Hepatocyte (in vitro differentiated cells): ENCODE results near the gene ABR. TPM values are rescaled to one million over a fixed set of nuclear protein-coding genes. Genes with fewer than 3 reads are reported as not detected.
A peak's percentile ranks its signal among the peaks of the same experiment; 100 is the strongest.

Experiments used
- DNase-seq: peaks from one replicate; pipeline ENCODE4 v3.0.0-alpha.2; 2016; ENCODE audit warnings: low spot score
- H2AFZ ChIP-seq: fragments of 200-600 bp; sonication (generic); 2 replicates; pipeline ENCODE4 v1.6.0; 2016; ENCODE audit warnings: antibody characterized with exemption, mild to moderate bottlenecking
- H3K27ac ChIP-seq: fragments of 200-600 bp; sonication (generic); 2 replicates; pipeline ENCODE4 v1.5.1; 2016; ENCODE audit warnings: mild to moderate bottlenecking
- H3K27me3 ChIP-seq: fragments of 200-600 bp; sonication (generic); 2 replicates; pipeline ENCODE4 v1.6.1; 2016
- H3K36me3 ChIP-seq: fragments of 200-600 bp; sonication (generic); replicated peaks from 2 replicates; pipeline ENCODE4 v1.5.1; 2016; ENCODE audit warnings: low read depth; ENCODE audit not compliant: insufficient read depth
- H3K4me1 ChIP-seq: fragments of 200-600 bp; sonication (generic); 2 replicates; pipeline ENCODE4 v1.5.1; 2016; ENCODE audit warnings: mild to moderate bottlenecking, moderate library complexity; ENCODE audit not compliant: insufficient read depth
- H3K4me2 ChIP-seq: fragments of 200-600 bp; sonication (generic); 2 replicates; pipeline ENCODE4 v1.6.0; 2016
- H3K4me3 ChIP-seq: fragments of 200-600 bp; sonication (generic); 2 replicates; pipeline ENCODE4 v1.5.1; 2016; ENCODE audit warnings: mild to moderate bottlenecking
- H3K79me2 ChIP-seq: fragments of 200-600 bp; sonication (generic); 2 replicates; pipeline ENCODE4 v1.6.0; 2017; ENCODE audit warnings: mild to moderate bottlenecking
- H3K9me2 ChIP-seq: fragments of 200-600 bp; sonication (generic); replicated peaks from 2 replicates; pipeline ENCODE4 v1.6.0; 2017; ENCODE audit warnings: mild to moderate bottlenecking; ENCODE audit not compliant: insufficient read depth
- H3K9me3 ChIP-seq: fragments of 200-600 bp; sonication (generic); 2 replicates; pipeline ENCODE4 v1.5.1; 2016; ENCODE audit warnings: low read depth, mild to moderate bottlenecking
- H4K20me1 ChIP-seq: fragments of 200-600 bp; sonication (generic); 2 replicates; pipeline ENCODE4 v1.6.0; 2016; ENCODE audit warnings: mild to moderate bottlenecking; ENCODE audit not compliant: insufficient read depth, poor library complexity, severe bottlenecking
- EZH2 ChIP-seq: fragments of 200-600 bp; sonication (generic); IDR thresholded peaks from 2 replicates; pipeline ENCODE4 v1.6.1; 2016; ENCODE audit warnings: antibody characterized with exemption, mild to moderate bottlenecking, borderline replicate concordance
- EZH2phosphoT487 ChIP-seq: fragments of 200-600 bp; sonication (generic); IDR thresholded peaks from one replicate; pipeline ENCODE4 v1.6.1; 2018; ENCODE audit warnings: antibody characterized with exemption, mild to moderate bottlenecking, low read depth, moderate library complexity; ENCODE audit not compliant: unreplicated experiment, severe bottlenecking
- WGBS: methylation state at CpG from one replicate; pipeline ENCODE4 v1.1.6; 2016; ENCODE audit warnings: low lambda C conversion rate; ENCODE audit errors: missing lambda C conversion rate; 5-methylcytosine and 5-hydroxymethylcytosine counted together
- polyA plus RNA-seq: library from polyadenylated mRNA; unstranded; fragments of >200 nt; fragmentation: Nextera tagmentation; extraction: Ambion mirVana; gene quantifications from 2 replicates; pipeline ENCODE4 v1.2.1, GENCODE V29; 2016
- total RNA-seq: library from RNA; depleted of rRNA; stranded (reverse); fragments of >200 nt; gene quantifications from 2 replicates; pipeline ENCODE4 v1.2.3, GENCODE V29; 2014
- TF ChIP-seq, protein P1 (sequence below): fragments of 200-600 bp; sonication (generic); IDR thresholded peaks from 2 replicates; pipeline ENCODE4 v1.5.1; 2016; ENCODE audit warnings: antibody characterized with exemption, mild to moderate bottlenecking; ENCODE audit not compliant: poor library complexity

Gene ABR
- 51.5 and 130 TPM in 2 replicates for total RNA-seq
- 26.8 and 29.5 TPM in 2 replicates for polyA plus RNA-seq

DNA sequence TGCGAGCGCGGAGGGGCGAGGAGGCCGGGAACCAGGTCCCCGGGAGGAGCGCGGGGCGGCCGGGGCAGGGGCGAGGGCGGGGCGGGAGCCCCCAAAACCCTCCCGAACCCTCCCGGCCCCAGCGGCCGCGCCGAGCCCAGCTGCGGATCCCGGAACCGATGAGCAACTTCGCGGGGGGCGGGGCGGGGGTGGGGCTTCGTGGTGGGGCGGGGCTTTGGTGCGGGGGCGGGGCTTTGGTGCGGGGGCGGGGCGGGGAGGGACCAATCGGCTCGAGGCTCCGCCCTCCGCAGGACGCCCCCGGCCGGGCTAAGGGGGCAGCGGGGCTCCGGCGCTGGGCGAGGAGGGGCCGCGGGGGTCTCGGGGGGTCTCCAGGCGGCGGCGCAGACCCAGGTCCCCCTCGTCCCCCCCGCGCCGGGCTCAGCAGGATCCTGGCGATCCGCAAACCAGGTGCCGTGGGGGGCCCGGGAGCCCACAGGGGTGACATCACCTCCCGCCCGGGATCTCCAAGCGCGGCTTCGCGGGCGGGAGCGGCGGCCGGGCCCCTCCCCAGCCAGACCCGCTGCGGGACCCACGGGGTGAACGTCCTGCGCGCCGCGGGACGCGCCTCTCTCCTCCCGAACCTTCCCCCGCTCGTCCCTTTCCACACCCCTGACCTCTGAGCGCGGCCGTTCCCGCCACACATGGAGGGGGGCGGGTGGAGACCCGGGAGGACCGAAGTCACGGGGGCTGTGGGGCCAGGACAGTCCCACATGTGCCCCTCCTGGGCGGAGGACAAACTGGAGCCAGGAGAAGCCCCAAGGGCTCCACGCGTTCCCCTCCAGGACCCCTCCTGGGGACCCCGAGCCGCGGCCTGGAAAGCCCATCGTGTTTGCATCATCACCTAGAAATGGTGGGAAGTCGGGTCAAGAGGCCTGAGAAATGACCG, at the start of gene ABR:
TSS of gene ABR (minus strand) at position 164 of the 925 bp plus-strand sequence. CDS start 254 bp downstream, outside the sequence.
- TF ChIP-seq EZH2phosphoT487: no peak
- TF ChIP-seq EZH2: peak; percentile 37
- H3K79me2 ChIP-seq: peaks cover 5% of the 10 kb centered on the region
- H3K27me3 ChIP-seq: peaks cover 8% of the 10 kb centered on the region
- H3K4me3 ChIP-seq: peak within 1 kb of the TSS; percentile 85
- 27% methylated on average over 15 of the region's 98 CpGs for WGBS
- no peaks in the 10 kb centered on the region for H3K9me2 ChIP-seq
- H3K4me1 ChIP-seq: peaks cover 9% of the 10 kb centered on the region
- no peaks in the 10 kb centered on the region for H3K9me3 ChIP-seq
- H3K27ac ChIP-seq: no peak within 1 kb of the TSS
- no peaks in the 10 kb centered on the region for H3K36me3 ChIP-seq
- H3K4me2 ChIP-seq: peak within 1 kb of the TSS; percentile 99
- peak within 1 kb of the TSS; percentile 78 for H2AFZ ChIP-seq
- H4K20me1 ChIP-seq: no peaks in the 10 kb centered on the region
- peak; percentile 68 for DNase-seq

DNA sequence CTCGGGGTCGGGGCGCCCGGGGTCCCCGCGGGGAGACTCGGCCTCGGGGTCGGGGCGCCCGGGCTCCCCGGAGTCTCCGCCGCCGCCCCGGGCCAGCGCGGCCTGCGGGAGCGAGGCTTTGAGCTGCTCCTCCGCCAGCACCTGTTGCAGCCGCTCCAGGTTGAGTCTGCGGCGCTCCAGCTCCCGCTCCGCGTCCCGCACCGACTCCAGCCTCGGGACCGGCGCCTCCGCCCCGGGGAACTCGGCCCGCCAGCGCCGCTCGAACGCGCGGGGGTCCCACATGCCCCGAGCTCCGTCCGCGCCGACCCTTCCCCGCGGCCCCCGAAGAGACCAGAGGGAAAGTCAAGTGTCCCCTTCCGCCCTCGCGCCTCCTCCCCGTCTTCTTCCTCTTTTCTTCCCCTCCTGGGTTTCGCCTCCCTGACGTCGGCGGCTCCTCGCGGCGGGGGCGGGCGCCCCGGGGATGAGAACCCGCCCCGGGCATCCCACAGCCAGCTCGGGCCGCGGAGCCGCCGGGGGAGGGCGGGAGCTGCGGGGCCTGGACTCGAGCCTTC, 49.6 kb upstream of the ABR start:
- Histone ChIP-seq H3K4me1 (peaks cover 13% of the 10 kb centered on the region), H4K20me1 (no peaks in the 10 kb centered on the region), H3K27me3 (peaks cover 49% of the 10 kb centered on the region), H3K27ac (peak overlapping the region; percentile 59), H3K9me2 (no peaks in the 10 kb centered on the region), H3K9me3 (no peaks in the 10 kb centered on the region), H3K79me2 (no peaks in the 10 kb centered on the region), H2AFZ (peak overlapping the region; percentile 75), H3K36me3 (no peaks in the 10 kb centered on the region), H3K4me2 (peak overlapping the region; percentile 96), H3K4me3 (peak overlapping the region; percentile 27)
- peak; percentile 57 for DNase-seq
- 2% methylated on average over 45 of the region's 74 CpGs for WGBS
- TF ChIP-seq, protein P1, sequence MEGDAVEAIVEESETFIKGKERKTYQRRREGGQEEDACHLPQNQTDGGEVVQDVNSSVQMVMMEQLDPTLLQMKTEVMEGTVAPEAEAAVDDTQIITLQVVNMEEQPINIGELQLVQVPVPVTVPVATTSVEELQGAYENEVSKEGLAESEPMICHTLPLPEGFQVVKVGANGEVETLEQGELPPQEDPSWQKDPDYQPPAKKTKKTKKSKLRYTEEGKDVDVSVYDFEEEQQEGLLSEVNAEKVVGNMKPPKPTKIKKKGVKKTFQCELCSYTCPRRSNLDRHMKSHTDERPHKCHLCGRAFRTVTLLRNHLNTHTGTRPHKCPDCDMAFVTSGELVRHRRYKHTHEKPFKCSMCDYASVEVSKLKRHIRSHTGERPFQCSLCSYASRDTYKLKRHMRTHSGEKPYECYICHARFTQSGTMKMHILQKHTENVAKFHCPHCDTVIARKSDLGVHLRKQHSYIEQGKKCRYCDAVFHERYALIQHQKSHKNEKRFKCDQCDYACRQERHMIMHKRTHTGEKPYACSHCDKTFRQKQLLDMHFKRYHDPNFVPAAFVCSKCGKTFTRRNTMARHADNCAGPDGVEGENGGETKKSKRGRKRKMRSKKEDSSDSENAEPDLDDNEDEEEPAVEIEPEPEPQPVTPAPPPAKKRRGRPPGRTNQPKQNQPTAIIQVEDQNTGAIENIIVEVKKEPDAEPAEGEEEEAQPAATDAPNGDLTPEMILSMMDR: no peak
- peak; percentile 66 for TF ChIP-seq EZH2
- no peak for TF ChIP-seq EZH2phosphoT487

DNA sequence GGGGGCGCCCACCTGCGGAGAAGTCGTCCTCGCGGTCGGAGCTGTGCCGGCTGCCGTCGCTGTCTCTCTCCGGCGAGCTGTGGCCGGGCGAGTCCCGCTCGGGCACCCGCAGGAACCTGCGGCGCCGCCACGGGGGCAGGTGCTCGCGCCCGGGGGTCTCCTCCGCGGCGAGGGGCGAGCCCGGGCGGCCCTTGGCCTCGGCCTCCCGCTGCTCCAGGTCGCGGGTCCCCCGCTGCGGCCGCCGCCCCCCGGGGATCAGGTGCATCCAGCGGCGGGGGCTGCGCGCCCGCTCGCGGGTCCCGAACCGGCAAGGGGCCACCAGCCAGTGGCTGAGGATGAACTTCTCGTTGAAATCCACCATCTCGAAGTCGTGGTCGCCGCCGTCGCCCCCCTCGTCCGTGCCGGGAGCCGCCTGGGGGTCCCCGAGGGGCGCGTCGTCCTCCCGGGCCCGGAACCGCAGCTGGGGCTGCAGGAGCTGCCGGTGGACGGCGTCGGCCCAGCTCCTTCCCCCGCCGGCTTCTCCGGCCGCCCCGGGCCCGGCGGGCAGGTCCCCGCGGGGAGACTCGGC, 49.1 kb upstream of the ABR start:
- peaks cover 13% of the 10 kb centered on the region for H3K4me1 ChIP-seq
- peak overlapping the region; percentile 96 for H3K4me2 ChIP-seq
- H2AFZ ChIP-seq: peak overlapping the region; percentile 40
- TF ChIP-seq EZH2phosphoT487 (peak; percentile 67), EZH2 (no peak)
- TF ChIP-seq, protein P1: no peak
- peak overlapping the region; percentile 27 for H3K4me3 ChIP-seq
- 4% methylated on average over 45 of the region's 79 CpGs for WGBS
- H3K9me3 ChIP-seq: no peaks in the 10 kb centered on the region
- no peaks in the 10 kb centered on the region for H3K9me2 ChIP-seq
- H3K27ac ChIP-seq: no peak overlapping the region
- H3K36me3 ChIP-seq: no peaks in the 10 kb centered on the region
- DNase-seq: no peak
- peaks cover 49% of the 10 kb centered on the region for H3K27me3 ChIP-seq
- H3K79me2 ChIP-seq: no peaks in the 10 kb centered on the region
- no peaks in the 10 kb centered on the region for H4K20me1 ChIP-seq
